HL-60/S4 (cell line): ENCODE results near the gene LIMS2.

Experiments
- in situ Hi-C: fragments of 300-500 bp; cut with MboI; formaldehyde crosslinking; loops from 2 replicates; pipeline ENCODE4 v1.14.3; 2022; ENCODE audit warnings: low sequenced_read_pairs

The LIMS2 gene

DNA sequence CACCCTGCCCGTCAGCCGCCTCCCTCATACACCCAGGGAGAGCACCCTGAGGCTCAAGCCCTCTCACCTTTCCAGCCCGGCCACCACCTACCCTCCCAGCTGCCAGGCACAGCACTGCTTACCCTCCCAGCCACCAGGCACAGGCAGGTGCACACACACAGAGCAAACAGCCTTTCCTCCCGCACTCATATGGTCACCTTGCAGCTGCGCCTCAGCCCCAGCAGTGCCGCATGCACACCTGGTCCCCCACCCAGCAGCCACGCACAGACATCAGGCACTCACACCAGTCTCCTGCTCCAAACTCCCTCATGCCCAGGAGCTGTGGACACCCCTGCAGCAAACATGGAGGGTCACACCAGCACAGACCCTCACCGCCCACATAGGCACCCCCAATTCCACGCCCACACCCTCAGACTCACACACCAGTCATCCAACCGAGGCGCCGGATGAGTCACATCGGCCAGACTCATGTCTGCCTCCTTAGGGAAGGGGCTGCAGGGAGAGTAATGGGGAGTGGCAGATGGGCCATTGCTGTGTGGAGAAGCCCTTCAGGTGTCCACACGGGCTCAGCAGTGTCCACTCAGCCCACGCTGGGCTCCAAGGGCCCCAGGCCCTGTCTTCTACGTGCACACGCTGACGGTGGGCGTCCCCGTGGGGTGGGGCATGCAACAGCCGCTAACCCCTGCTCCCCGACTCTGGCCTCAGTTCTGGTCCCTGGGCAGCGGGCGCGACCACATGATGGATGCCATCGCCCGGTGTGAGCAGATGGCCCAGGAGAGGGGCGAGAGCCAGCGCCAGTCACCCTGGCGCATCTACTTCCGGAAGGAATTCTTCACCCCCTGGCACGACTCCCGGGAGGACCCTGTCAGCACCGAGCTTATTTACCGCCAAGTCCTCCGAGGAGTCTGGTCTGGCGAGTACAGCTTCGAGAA lies 51.7 kb downstream of the LIMS2 start:
- in situ Hi-C loops, result no loop called here

DNA sequence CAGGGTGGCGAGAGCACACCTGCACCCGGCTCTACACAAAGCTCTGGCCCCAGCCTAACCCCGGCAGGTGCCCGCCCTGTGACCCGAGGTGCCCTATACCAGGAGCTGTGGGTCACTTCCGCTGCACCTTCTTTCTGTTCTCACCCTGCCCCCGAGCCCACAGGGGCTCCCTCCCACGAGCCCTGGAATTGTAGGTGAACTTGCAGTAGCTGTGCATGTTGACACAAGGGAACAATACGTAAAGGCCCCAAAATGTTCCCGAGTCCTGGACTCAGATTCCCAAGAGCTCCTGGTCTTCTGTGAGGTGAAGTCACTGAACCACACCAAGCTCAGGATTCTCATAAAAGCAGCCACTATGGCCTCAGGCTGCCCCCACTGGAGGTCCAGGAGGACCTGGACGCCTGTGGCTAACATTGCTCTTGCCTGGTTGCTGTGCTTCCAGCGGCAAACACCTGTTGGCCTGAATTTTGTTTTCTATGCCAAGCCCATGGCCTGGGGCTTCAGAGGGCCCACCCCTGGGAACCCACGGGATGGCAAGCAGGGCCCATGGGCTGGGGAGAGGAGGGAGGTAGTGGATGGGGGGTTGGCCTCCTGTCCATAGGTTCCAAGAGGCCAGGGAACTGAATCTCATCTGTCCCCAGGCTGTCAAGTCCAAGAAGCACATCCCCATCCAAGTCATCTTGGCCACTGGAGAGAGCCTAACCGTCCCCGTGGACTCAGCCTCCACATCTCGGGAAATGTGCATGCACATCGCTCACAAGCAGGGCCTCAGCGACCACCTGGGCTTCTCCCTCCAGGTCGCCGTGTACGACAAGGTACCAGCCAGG lies 52.6 kb downstream of the LIMS2 start:
- in situ Hi-C loops, result no loop called here

DNA sequence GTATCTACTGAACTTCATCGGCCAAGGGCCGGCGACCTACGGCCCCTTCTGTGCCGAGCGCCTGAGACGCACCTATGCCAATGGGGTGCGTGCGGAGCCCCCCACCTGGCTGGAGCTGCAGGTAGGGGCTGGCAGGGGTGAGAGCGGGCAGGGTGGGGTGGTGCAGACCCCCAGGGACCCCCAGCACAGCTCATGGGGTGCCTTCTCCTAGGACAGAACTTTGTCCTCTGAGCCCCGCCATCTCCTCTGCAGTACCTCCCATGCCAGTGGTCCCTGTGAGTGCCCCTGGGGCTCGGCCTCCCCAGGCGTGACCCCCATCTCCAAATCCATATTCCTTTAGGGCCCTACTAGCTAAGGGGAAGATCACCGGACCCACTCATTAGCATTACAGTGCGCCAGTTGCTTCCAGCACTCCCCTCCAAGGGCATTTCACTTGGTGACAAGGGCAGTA lies 53.3 kb downstream of the LIMS2 start:
- in situ Hi-C loops, result no loop called here

DNA sequence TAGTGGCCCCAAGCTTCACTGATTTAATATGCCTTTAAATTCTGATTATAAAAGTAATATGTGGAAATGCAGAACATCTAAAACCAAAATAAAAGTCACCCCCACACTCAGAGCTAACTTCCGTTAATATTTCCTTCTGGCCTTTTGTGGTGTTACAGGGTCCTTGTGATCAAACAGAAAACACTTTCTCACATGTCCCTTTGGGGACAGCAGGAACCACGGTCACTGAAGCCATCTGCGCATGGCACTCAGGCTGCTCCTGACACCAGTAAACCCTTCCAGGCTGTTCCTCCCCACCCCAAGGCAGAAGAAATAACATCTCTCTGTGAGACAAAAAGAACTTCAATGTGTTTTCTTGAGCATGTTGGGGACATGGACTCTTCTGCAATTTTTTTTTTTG lies 54.5 kb downstream of the LIMS2 start:
- in situ Hi-C loops, result no loop called here

DNA sequence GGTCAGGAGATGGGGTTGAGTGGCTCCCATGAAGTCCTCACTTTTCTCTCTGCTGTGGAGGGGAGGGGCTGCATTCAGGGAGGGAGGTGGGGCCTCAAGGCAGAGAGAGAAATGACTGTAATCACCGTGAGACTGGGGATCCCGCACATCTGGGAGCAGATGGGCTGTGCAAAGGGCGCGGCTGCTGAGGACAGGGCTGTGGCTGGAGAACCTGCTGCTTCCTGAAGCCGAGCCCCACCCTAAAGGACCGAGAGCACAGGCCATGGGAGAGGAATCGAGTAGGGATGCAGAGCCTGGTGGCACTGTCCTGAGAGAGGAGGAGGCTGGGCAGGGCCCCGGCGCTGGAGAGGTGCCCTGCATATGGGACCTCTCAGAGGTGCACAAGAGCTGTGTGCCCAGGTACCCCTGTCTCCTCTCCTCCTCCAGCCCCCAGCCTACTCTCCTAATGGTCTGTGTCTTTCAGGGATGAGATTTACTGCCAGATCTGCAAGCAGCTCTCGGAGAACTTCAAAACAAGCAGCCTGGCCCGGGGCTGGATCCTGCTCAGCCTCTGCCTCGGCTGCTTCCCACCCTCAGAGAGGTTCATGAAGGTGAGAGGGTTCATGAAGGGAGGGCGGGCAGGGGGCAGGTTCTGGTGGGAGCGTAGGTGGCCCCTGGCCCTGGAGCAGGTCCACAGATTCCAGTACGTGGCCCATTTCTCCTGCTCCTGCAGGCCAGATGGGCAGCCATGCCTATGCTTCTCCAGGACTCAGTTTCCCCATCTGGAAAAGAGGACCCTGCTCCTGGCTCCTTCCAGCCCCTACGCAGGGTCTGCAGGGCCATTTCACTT lies 55.2 kb downstream of the LIMS2 start:
- in situ Hi-C loops, result no loop called here

DNA sequence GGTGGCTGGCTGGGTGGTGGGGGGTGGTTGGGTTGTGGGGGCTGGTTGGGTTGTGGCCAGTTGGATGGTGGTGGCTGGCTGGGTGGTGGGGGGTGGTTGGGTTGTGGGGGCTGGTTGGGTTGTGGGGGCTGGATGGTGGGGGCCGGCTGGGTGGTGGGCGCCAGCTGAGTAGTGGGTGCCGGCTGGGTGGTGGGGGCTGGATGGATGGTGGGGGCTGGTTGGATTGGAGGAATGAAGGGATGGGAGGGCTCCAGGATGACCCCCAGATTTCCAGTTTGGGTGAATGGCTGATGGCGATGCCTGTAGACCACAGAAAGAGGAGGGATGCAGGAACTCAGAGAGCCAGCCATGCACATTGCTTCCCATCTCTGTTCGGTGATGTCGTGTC lies 56.1 kb downstream of the LIMS2 start:
- in situ Hi-C loops, result no loop called here

DNA sequence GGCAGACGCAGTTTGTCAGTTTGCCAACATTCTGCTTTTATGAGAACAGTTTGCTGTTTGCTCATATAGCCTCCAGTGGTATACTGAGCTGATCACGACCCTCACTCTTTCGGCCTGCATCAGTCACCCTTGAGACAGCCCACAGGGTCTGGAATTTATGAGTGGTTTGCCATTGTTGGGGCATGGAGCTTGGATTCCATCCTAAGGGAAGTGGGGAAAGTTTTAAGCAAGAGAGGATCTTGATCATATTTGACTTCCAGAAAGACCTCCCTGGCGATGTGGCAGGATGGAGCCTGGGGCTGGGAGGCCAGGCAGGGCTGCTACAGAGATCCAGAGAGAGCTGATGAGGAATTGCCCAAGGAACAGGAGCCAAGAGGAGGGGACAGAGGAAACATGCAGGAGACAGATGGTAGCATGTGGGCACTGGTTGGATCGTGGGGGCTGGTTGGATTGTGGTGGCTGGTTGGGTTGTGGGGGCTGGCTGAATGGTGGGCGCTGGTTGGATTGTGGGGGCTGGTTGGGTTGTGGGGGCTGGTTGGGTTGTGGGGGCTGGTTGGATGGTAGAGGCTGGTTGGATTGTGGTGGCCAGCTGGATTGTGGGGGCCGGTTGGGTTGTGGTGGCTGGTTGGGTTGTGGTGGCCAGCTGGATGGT lies 56.7 kb downstream of the LIMS2 start:
- in situ Hi-C loops, result no loop called here

DNA sequence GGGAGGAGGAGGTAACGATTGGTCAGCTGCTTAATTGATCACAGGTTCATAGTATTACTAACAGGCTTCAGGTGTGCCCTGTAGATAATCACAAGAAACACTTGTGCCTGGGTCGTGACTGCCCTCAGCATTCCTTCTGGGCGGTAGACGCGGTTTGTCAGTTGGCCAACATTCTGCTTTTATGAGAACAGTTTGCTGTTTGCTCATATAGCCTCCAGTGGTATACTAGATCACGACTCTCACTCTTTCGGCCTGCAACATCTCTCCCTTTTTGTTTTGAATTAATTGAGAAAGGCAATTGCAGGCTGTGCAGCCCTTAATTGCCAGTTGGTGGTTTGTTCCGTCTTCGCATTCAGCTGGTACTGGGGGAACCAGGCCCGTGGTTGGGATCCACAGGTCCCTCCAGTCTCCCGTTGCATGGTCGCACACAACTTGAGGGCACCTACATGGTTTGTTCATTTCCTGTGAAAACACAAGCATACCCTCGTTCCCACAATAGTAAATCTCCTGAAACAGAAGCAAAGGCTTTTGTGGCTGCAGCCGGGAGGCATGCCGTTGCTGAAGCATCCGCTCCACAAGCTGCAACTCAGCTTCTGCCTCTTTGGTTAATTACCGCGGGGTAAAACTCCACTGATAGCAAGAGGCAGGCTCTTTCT lies 59.7 kb downstream of the LIMS2 start:
- in situ Hi-C loops, result no loop called here

DNA sequence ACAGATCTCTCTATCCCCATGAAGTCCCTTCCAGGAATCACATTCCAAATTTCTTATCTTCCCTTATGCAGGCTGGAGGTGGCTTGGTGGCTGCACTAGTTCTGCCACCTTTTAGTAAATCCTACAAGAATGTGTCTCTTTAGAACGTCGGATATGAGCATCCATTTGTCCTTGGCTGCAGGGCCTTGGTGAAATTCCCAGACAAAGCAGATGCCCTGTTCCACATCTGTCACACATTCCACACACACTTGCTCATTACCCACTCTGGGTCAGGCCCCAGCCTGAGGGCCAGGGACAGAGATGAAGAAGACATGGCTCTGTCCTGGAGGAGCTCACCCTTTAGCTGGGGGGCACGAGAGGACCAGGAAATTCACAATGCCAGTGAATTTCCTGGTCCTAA lies 60.6 kb downstream of the LIMS2 start:
- in situ Hi-C loops, result no loop called here

DNA sequence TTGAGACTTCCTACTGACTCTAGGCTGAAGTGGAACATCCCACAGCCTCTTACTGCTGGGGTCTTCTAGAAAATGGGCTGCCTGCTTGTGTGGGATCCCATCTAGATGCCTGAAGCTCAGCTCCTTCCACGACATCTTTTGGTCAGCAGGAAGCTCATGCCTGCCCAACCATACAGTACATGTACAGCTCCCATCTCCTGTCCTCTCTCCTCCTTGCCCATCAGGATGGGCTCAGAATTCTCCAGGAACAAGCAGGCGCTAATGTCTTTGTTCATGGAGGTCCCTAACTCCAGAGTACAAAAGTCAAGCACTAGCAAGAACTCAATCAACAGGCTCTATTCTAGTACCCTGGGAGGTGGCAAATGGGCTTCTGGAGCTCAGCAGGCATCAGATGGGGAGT lies 61.1 kb downstream of the LIMS2 start:
- in situ Hi-C loops, result no loop called here

DNA sequence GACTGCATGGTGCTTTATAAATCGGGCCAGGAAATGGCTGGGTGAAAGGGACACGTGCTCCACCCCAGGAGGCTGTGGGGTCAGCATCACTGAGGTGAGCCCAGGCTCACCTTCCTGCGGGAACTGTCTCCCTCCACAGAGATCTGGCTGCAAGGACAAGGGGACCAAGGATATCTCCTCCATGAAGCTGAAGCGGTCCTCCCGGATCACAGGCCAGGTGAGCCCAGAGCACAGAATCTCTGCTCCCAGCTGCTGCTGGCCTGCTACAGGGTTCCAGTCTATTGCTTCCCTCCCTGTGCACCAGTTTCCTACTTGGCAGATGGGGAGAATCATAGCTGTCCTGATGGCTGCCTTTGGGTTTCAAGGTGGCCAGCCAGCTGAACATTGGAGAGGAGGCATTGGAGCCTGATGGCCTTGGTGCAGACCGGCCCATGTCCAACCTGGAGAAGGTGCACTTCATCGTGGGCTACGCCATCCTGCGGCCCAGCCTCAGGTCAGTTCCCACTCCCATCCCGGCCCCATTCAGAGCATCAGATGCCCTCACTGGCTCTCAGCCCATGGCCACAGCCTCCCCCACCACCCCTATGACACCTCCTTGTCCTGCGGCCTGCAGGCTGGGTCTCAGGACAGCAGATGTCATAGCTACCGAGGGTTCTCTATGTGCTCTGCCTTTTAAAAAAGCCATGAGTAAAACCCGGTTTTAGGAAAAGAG lies 63.1 kb downstream of the LIMS2 start:
- in situ Hi-C loops, result no loop called here

DNA sequence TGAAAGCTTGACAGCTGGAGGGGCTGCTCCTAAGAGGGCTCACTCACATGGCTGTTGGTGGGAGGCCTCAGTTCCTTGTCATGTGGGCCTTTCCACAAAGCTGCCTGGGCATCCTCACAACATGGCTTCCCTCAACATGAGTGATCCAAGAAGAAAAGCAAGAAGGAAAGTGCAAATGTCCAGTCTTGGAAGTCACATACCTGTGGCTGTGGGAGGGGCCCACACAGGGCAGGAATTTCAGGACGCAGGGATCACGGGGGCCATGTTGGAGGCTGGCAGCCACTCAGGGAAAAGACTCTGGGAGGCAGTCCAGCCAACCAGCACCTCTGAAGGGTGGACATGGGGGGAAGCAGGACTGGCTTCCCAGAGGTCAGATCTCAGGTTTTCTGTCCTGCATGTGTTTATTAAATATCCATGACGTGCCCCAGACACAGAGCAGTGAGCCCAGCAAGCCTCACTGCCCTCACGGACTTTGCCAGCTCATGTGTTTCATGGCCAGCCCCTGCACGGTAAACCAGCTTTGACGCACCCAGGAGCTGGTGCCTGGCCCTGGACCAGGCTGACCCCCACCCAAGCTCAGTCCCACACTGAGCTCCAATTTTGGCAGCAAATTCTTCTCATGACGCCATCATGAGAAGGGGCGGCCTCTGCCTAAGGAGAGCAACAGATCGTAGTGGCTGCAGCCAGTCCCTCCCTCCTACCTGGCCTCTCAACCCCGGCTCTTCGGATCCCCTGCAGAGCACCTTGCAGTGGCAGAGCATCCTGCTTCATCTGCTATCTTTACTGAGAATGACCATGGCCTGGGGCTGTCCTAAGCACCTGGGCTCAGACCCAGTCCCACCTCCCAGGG lies 64.0 kb downstream of the LIMS2 start:
- in situ Hi-C loops, result no loop called here

DNA sequence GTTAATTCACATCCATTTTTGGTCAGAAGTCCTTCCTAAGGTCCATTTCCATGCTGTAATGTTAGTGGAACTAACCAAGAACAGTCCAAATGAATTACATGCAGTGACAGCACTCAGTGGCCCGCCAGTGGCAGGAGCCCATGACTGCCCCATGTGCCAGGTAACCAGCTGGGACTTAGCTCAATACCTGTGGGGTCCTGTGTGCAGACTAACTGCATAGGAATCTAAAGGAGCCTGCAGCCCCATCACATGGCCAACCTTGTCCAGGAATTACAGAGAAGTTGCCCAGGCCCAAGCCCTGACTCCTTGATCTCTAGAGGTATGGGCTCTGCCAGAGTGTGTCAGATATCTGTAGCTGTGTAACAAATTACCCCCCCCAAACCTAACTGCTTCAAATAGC lies 64.8 kb downstream of the LIMS2 start:
- in situ Hi-C loops, result no loop called here

DNA sequence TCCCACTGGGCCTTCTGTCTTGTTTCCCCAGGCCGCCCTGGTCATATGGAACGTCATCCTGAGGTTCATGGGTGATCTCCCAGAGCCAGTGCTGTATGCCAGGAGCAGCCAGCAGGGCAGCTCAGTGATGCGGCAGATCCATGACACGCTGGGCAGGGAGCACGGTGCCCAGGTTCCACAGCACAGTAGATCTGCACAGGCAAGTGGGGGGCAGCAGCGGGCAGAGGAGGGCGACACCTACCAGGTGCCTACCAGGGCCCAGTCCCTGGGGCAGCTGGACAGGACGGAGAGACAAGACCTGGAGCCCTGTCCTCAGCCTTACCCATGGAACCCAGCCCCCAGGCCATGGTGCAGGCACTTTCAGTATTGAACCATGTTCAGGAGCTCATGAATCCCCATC lies 65.5 kb downstream of the LIMS2 start:
- in situ Hi-C loops, result no loop called here

DNA sequence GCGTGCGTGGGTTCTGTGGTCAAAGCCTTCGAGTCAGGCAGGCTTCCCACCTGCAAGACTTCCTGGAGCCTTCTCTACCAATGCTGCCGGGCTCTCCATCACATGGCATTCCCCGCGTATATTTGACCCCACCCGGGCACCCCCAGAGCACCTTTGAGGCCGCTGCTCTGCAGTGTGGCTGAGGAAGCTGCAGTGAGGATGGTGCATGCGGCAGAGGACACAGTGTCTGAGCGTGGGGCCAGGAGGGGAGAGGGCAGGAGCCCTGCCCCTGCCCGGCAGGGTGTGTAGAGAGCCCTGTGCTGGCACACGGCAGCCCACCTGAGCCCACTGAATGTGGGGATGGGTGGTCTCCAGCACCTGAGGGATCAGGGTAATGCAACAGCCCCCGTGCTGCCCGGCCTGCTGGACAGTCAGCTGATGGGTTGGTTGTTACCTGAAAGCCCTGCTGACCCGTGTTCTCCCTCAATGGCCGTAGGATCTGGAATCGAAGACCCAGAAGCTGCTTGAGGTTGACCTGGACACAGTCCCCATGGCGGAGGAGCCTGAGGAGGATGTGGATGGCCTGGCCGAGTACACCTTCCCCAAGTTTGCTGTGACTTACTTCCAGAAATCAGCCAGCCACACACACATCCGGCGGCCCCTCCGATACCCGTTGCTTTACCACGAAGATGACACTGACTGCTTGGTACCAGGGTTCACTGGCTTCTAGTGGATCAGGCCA lies 66.1 kb downstream of the LIMS2 start:
- in situ Hi-C loops, result no loop called here

DNA sequence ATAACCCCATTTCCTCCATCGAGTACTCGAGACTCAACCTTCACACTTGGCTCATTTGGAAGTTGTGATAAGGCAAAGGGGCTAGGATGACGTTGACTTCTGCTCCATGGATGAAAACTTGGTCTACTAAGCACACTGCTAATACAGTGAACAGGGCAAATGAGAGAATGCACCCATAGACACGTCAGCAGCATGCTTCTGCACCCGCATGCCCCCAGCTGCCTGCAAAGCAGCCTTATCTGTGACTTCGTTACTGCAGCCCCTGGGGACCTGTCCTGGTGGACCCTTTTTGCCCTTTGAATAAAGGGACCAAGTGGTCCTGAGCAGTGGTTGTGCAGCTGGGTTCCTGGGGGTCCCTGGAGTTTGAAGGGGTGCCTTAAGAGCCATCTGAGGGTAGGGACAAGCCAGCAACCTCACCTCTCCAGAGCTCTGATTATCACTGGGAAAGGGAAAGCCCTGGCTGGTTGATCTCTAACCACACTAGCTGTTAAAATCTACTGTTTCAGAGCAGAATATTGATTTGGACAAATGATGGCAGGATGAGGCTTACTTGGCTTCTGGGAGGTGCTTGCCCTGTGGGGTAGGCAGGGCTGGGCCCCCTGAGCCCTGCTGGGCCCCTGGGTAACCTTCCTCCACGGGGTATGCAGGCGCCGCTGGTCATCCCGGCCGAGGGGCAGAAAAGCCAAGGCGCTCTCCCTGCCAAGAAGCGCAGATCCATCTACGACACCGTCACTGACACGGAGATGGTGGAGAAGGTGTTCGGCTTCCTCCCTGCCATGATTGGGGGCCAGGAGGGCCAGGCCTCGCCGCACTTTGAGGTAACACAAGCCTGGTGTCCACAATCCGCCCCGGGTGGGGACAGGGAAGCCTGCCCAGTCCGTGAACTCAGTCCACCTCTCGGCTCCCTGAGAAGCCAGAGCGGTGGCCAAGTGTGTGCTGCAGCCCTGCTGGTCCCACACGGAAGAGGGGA lies 67.0 kb downstream of the LIMS2 start:
- in situ Hi-C loops, result no loop called here

DNA sequence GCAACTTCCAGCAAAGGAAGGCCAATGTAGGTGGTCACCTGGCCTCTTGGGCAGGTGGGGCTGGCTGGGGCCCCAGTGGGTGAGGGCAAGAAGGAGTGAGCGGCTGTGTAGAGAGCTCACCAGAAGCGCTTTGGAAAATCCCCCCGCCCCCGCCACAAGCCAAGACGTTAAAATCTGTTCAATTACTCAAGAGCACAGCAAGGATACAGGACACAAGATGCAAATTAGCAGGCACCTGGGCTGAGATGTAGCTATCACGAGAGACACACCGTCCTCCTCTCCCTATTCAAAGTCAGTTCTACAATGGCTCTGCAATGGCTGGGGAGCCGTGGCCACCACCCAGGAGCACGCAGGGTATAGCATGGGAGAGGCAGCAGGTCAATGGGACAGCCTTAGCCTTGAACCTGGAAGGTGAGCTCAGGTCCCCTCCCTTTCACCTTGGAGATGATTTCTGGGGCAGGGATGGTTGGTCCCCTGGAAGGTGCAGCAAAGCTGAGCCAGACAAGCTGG lies 67.9 kb downstream of the LIMS2 start:
- in situ Hi-C loops, result no loop called here
